GM19468 (cell line): ENCODE measurements around the gene MAP3K1.
"Not testable (repeated sequence)": the region's sequence is repeated elsewhere in the genome, so short reads cannot be mapped to it uniquely, and the experiment has no call there.

Experiments
- ATAC-seq: cut with Tn5 transposase; IDR thresholded peaks from one replicate; pipeline ENCODE4 v1.9.1; 2021; ENCODE audit warnings: mild to moderate bottlenecking, moderate library complexity, moderate number of reproducible peaks; ENCODE audit not compliant: unreplicated experiment; ENCODE audit errors: extremely low read depth

MAP3K1 gene

GRCh38 chr5:56815658-56816545, 553 bp downstream of the MAP3K1 start:
- ATAC-seq = peak; percentile 2

- ATAC-seq = peak; percentile 26
These were observed 1.3 kb downstream of the MAP3K1 start for GRCh38 chr5:56816546-56817081.

- ATAC-seq = no peak
These were observed 2.1 kb downstream of the MAP3K1 start for GRCh38 chr5:56817263-56818014.

- no peak for ATAC-seq
These were observed 3.2 kb downstream of the MAP3K1 start for GRCh38 chr5:56818450-56819037.

GRCh38 chr5:56819060-56819881, 3.9 kb downstream of the MAP3K1 start:
- no peak for ATAC-seq

- not testable (repeated sequence) for ATAC-seq
These were observed 6.5 kb downstream of the MAP3K1 start for GRCh38 chr5:56821868-56822267.

- ATAC-seq = no peak
These were observed 7.6 kb downstream of the MAP3K1 start for GRCh38 chr5:56822981-56823380.

- ATAC-seq = no peak
These were observed 8.7 kb downstream of the MAP3K1 start for GRCh38 chr5:56824019-56824418.

- ATAC-seq = no peak
These were observed 10.0 kb downstream of the MAP3K1 start for GRCh38 chr5:56825222-56825824.

- no peak for ATAC-seq
These were observed 11.7 kb downstream of the MAP3K1 start for GRCh38 chr5:56827049-56827448.

GRCh38 chr5:56827924-56828323, 12.6 kb downstream of the MAP3K1 start:
- ATAC-seq = no peak

- no peak for ATAC-seq
These were observed 14.0 kb downstream of the MAP3K1 start for GRCh38 chr5:56829137-56829908.

- no peak for ATAC-seq
These were observed 16.4 kb downstream of the MAP3K1 start for GRCh38 chr5:56831773-56832172.

- ATAC-seq = no peak
These were observed 18.0 kb downstream of the MAP3K1 start for GRCh38 chr5:56833325-56833724.

GRCh38 chr5:56837381-56837780, 22.0 kb downstream of the MAP3K1 start:
- ATAC-seq = no peak

- ATAC-seq = no peak
These were observed 22.6 kb downstream of the MAP3K1 start for GRCh38 chr5:56837956-56838355.

GRCh38 chr5:56838409-56839039, 23.2 kb downstream of the MAP3K1 start:
- ATAC-seq = no peak

- ATAC-seq = no peak
These were observed 23.7 kb downstream of the MAP3K1 start for GRCh38 chr5:56839062-56839461.
